GM11168 (cell line): Measurements from ENCODE around the gene SETD2.
"Not testable (repeated sequence)": the region's sequence is repeated elsewhere in the genome, so short reads cannot be mapped to it uniquely, and the experiment has no call there.

Experiments used
- in situ Hi-C: fragments of 300-500 bp; cut with MboI; formaldehyde crosslinking; loops from one replicate; pipeline ENCODE4 v1.12.0; 2022; ENCODE audit warnings: low sequenced_read_pairs; ENCODE audit not compliant: unreplicated experiment

The SETD2 gene

DNA sequence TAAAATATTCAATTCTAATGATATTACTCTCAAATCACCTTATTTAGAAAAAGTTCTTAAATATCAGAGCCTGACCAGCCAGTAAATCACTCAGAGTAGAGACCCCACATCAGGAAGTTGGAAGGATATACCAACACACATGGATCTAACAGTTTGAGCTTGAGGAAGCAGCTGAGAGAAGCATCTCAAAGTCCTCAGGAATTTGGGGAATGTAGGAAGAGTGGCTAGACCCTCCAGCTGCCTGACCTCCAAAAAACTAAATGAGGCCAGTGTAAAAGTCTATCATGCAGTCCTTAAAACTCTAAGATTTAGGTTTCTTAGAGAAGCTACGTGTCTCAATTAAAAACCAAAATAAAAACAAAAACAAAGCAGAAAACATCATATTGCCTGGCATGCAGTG, 55.4 kb downstream of the SETD2 start:
- in situ Hi-C loops = no loop called here

DNA sequence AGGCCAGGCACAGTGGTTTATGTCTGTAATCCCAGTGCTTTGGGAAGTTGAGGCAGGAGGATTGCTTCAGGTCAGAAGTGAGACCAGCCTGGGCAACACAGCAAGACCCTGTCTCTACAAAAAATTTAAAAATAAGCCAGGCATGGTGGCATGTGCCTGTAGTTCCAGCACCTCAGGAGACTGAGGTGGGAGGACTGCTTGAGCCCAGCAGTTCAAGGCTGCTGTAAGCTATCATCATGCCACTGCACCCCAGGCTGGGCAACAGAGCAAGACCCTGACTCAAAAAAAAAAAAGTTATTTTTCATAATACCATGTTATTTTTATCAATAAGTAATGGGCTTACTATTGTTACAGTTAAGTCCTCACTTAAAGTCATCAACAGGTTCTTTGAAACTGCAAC, 59.7 kb downstream of the SETD2 start:
- in situ Hi-C loops = no loop called here

DNA sequence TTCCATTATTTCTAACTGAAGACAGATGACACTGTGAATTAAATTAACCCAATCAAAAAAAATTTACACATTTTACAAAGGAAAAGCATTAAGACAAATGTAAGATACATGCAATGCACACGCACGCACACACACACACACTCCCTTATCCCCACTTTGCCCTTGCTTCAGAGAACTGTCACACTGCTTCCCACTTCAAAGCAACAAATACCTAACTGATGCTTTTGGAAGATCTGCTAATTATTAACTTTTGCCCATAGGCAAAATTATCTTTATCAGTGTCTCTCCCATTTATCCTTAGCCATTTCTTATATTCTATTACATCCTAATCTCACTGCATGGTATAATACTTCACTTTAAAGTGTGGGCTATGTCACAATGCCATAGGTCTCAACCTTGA, 60.3 kb downstream of the SETD2 start:
- in situ Hi-C loops = no loop called here

DNA sequence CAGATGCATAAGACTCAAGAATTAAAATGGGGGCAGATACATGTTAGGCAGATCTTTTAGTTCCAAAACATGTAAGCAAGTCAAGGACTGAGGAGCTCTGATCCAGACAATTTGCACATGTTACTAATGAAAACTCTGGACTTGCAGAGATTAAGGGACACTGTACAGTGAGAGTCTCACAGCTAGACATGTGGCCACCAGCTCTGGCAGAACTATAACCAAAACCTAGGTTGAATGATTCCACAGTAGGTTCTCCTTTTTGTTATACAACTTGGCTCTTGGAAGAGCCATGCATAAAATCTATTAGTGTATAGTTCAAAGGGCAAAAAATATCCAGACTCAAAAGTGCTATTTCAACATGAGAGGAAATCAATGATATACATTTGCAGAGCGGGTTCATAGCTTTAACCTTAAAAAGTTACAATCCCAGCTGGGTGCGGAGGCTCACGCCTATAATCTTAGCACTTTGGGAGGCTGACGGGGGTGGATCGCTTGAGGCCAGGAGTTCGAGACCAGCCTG, 61.8 kb downstream of the SETD2 start:
- in situ Hi-C loops = no loop called here

DNA sequence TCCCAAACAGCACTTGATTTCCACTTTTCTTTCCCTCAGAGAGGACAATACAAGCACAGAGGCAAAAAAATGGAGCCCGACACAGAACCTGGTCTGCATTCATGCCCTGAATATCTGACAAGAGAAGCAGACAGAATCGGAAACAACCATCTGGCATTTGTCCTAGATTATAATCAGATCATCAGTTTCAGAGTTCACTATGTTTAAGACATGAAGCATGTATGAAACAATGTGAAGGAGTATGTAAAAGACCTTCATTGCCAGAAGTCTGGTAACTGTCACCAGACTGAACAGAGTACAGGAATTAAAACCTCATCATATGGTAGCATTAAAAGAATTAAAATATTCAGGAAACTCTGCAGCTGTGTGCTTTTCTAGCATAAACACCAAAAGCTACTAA, 65.0 kb downstream of the SETD2 start:
- in situ Hi-C loops = no loop called here

DNA sequence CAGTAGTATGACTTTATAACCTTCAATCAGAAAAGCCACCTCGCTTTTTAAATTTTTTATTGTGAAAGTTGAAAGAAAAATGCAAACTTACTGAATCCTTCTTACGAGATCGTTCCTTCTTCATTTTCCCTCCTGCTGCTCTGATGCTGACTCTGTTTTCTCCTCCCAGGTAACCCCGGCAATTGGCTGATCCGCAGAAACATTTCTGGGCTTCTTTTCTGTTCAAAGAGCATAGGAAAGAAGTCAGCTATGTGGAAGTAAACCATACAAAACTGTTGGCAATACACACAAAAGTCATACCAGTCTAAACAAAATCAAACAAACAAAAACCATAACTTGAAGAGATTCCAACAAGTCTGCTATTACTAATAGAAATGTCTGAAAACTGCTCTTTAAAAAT, 66.0 kb downstream of the SETD2 start:
- in situ Hi-C loops = no loop called here

DNA sequence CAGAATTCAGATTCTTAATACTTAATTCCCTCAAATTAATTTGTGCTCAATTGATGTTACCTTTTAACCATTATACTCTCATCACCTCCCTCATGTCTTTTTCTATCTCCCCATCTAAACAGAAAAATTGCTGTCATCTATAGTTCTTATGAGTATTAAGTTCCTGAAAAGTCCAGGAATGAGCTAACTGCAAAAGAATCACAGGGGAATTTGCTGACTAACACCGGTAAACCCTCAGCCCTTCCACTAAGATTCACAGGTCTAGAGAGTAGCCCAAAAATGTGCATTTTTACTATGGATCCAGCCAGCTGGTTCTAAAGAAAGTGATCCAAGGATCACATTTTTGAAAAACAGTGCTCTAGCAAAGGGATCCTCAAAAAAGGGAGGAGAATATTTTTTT, 67.0 kb downstream of the SETD2 start:
- in situ Hi-C loops = no loop called here

DNA sequence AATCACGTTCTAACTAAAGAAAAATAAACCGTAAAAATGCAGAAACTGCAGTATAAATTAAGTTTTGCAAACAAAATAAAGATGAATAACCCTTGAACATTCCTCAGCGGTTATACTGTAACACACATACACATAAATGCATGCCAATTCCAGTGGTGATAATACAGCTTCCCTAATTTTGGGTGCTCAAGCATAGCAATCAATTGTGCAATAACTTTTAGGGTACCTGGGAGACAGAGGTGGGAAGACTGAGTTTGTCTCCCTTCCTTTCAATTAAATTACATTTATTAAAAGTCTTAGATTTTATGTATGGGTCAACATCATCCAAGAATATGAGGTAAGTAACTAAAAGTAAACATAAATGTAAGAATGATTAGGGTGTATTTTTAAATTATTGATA, 71.8 kb downstream of the SETD2 start:
- in situ Hi-C loops = no loop called here

DNA sequence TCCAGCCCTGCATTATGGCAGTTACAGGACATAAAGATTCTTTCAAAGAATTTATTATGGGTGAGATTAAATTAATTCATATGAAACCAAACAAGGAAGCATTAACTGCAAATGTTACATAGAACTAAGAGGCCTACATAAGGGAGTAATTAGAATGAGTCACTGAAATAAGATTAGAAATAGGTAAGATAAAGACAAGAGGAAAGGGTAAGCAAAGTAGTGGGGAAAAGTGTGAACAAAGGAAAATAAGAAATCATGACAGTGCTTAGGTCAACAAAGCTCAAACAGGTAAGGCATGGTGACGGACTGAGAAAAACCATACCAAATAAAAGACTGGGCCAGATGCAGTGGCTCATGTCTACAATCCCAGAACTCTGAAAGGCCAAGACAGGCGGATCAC, 74.3 kb downstream of the SETD2 start:
- in situ Hi-C loops = no loop called here

DNA sequence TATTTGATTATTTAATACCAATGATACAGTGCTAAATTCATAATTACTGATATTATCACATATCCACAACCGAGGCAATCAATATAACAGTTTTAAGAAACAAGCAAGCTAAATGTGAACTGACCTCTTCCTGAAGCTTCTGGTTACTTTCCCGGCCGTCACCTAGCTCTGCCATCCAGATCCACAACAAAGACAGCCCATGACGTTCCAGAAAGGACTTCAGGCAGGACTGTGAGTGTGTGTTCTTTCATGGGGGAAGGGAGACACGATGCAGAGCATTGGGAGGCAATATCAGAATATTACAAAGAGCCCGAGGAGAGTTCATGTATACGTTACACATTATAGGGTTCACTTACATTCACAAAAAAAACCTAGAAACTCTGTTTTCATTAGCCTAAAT, 77.8 kb downstream of the SETD2 start:
- in situ Hi-C loops = no loop called here

DNA sequence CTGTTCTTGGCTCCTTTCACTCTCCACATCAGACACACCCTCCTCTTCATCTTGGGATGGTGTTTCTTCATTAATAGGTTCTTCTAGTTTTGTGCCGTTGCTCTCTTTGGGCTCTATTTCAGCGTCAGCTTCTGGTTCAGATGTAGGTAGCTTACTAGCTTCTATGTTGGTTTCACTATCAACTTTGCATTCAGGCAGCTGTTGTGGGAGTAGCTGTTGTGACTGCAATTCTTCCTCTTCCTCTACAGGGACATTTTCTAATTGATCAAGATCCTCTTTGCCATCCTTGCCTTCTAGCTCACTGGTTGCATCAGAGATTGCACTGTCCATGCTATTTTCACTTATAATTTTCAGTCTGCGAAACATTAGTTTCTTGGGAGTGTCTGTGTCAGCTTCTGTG, 80.1 kb downstream of the SETD2 start:
- in situ Hi-C loops = no loop called here

DNA sequence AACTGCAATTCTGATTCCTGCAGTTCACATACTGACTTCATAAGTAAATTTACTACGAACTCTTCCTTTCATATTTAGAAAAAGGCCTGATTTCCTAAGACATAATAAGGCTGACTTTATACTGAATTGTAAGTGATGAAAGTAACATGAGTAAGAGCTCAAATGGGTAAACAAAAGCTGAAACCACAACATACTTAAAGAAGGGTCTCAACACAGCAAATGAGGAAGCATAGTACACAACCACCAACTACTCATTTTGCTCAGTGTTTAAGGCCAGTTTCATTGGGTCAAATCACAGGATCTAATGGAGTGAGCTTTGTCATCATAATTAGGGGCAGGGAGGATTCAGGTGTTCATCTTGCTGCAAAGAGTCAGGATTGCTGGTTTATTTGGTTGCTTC, 81.4 kb downstream of the SETD2 start:
- in situ Hi-C loops = no loop called here

DNA sequence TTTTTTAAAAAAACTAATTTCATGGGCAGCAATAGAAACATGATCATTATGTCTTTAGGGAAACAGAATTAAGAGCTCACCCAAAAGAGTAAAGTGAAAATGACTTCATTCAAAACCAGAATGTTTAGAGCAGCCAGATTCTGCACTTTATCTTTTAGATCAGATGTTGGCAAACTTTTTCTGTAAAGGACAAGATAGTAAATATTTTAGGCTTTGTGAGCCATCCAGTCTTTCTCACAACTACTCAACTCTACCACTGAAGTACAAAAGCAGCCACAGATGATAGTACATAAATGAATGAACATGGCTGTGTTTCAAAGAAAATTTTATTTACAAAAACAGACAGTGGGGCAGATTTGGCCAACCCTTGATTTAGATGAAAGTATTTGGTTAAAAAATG, 84.5 kb downstream of the SETD2 start:
- in situ Hi-C loops = no loop called here

DNA sequence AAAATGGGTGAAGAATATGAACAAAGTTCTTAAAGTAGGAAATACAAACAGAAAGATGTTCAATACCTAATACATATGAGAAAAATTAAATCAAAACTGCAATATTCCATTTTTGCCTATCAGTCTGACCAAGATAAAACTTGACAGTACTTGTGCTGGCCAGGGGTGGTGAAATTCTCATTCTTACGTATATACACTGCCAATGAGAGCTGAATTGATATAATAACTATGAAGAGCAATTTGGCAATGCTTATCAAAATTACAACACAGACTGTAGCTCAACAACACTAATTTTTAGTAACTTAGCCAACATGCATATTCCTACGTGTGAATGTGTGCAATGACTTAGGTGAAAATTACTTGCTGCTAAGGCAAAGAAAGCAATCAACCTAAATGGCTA, 90.2 kb downstream of the SETD2 start:
- in situ Hi-C loops = no loop called here

DNA sequence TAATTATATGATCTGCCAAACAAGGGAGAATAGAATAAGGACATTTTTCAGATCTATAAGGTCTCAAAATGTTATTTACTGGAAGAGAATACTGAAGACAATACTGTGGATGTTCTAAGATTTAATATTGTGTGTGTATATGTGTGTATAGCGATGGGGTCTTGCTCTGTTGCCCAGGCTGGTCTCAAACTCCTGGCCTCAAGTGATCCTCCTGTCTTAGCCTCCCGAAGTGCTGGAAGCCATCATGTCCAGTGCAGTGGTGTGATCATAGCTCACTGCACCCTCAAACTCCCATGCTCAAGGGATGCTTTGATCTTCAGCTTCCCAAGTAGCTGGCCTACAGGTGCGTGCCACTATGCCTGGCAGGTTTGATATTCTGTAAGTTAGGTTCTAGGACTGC, 93.1 kb downstream of the SETD2 start:
- in situ Hi-C loops = no loop called here

DNA sequence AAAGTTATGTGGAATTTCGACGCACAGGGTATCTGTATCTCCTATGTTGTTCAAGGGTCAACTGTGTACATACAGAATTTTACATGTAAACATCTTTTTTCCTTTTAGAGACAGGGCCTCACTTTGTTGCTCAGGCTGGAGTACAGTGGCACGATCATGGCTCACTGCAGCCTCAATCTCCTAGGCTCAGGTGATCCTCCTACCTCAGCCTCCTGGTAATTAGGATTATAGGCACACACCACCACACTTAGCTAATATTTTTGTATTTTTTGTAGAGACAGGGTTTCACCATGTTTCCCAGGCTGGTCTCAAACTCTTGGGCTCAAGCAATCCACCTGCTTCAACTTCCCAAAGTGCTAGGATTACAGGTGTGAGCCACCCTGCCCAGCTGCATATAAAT, 97.7 kb downstream of the SETD2 start:
- in situ Hi-C loops = not testable (repeated sequence)

DNA sequence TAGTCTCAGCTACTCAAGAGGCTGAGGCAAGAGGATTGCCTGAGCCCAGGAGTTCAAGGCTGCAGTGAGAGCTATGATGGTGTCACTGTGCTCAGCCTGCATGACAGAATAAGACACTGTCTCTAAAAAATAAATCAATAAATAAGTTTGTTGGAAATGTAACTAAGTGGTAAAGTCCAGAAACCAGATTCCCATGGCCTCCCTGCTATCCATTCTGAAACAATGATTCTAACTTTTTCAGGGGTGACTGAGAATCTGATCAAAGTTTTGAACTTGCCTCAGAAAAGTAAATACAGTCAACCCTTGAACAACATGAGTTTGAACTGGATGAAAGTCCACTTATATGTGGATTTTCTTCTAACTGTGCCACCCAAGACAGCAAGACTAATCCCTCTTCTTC, 98.2 kb downstream of the SETD2 start:
- in situ Hi-C loops = no loop called here

DNA sequence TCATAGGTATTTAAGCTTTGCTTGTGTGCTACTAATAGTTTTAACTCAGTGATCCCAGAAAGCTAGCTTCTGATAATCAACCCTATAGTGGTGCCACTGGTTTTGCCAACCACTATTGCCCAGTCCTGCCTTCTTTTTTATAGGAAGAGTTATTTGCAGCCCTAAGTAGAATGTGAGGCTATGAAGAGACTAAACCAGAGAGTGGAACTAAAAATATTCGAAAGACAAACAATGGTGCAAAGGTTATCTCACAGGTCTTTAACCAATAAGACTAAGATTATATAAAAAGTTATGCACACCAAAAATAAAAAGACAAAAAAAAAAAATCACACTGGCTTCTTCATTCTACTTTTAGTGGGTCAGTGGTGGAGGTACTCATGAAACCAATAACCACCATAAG, 98.9 kb downstream of the SETD2 start:
- in situ Hi-C loops = no loop called here

DNA sequence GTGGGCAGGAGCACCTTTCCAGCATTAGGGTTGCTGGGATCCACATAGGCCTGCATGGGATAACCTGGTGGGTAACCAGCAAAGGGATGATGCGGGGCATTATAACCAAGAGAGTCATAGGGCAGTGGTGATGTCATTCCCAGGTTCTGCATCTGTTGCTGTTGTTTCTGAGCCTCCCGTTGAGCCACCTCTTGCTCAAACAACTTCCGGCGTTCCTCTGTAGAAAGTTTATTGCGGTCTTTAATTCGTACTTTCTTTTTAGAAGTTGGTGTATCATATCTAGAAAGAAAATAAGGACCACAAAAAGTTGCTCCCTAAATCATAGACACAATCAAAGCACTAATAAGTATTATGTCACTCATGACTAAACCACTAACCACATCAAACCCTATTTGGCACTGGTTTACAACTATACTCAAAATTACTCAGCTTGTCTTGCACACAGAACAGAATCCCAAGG, 106.7 kb downstream of the SETD2 start:
- in situ Hi-C loops = no loop called here

DNA sequence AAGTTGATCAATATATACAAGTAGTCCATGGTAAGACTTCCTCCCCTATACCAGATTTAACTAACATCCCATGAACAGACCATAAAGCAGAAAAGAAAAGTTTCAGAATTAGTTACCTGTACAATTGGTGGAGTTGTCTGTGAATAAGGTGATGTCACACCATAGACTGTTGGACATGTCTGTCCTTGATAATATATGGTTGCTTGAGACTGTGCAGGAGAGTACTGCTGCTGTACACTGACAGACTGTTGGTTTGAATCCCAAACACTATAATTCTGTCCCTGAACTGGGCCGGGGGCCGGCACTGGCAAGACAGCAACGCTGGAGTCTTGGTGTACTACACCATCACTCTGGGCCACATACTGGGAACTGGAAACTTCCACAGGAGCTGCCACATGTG, 107.2 kb downstream of the SETD2 start:
- in situ Hi-C loops = no loop called here

DNA sequence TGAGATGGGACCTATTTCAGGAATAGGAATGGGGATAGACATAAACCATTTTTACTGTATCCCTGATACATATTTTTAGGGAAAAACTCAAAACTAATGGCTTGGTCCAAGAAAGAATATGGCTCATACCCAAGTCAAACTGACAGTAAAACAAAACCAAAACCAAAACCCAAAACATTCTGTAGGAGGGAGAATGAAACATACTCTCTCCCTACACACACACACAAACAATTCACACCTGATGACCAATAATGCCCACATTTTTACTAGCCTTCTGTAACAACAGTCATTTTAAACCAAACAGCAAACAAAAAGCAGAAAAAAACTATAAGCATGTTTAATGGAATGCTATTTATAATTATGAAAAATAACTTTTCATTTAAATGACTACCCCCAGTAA, 109.5 kb downstream of the SETD2 start:
- in situ Hi-C loops = no loop called here

DNA sequence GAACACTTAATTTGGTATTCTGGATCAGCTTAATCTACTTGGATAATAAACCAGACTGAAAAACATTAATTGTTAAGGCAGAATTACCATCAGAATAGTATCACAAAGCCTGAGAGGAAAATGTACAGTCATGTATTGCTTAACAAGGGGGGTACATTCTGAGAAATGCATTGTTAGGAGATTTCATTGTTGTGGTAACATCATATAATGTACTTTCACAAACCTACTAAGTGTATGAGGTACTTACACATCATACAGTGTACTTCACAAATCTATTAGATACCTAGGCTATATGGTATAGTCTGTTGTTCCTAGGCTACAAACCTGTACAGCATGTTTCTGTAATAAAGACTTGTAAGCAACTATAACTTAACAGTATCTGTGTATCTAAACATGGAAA, 116.2 kb downstream of the SETD2 start:
- in situ Hi-C loops = no loop called here

DNA sequence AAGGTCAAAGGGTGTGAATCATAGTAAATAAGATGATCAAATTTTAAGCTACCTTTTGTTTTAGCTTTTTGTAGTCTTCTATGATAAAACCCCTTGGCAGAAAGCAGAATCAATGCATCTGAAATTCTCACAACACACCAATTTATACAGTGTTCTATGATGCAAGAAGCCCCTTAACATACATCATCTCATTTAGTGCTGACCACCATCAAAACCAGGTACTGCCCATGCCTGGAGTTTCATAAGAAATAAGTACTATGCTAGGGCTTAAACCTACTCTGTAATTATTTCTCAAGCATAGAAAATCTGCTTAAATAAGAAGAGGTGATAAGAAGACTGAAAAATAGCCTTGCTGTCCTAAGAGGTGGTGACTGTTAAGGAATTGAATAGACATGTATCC, 116.8 kb downstream of the SETD2 start:
- in situ Hi-C loops = no loop called here
